Parathyroid adenoma (tissue), 2 donors: ENCODE results near the gene SIRT3.

ENCODE experiments used
- H2AFZ ChIP-seq: fragments of 300-600 bp; sonication (generic); one replicate; pipeline ENCODE4 v1.7.0; 2017; ENCODE audit warnings: antibody characterized with exemption, mild to moderate bottlenecking
- H3K27ac ChIP-seq: fragments of 300-600 bp; sonication (generic); one replicate; pipeline ENCODE4 v1.7.0; 2017
- H3K27me3 ChIP-seq: fragments of 300-600 bp; sonication (generic); one replicate; pipeline ENCODE4 v1.7.0; 2017; ENCODE audit warnings: low read length; ENCODE audit not compliant: control insufficient read depth, insufficient read depth
- H3K36me3 ChIP-seq: fragments of 300-600 bp; sonication (generic); one replicate; pipeline ENCODE4 v1.7.0; 2017; ENCODE audit warnings: low read length; ENCODE audit not compliant: control insufficient read depth, insufficient read depth
- H3K4me1 ChIP-seq: fragments of 300-600 bp; sonication (generic); one replicate; pipeline ENCODE4 v1.7.0; 2017; ENCODE audit warnings: control low read depth
- H3K4me2 ChIP-seq: fragments of 300-600 bp; sonication (generic); one replicate; pipeline ENCODE4 v1.7.0; 2017; ENCODE audit warnings: low read length
- H3K4me3 ChIP-seq: fragments of 300-600 bp; sonication (generic); one replicate; pipeline ENCODE4 v1.7.0; 2017; ENCODE audit warnings: low read depth, low read length
- H3K79me2 ChIP-seq: fragments of 300-600 bp; sonication (generic); one replicate; pipeline ENCODE4 v1.7.0; 2017; ENCODE audit warnings: control low read depth
- H3K9ac ChIP-seq: fragments of 300-600 bp; sonication (generic); one replicate; pipeline ENCODE4 v1.7.0; 2017; ENCODE audit warnings: mild to moderate bottlenecking
- H3K9me3 ChIP-seq: fragments of 300-600 bp; sonication (generic); one replicate; pipeline ENCODE4 v1.7.0; 2017; ENCODE audit warnings: low read length; ENCODE audit not compliant: control insufficient read depth
- TF ChIP-seq, protein P1 (sequence below): fragments of 300-600 bp; sonication (generic); IDR thresholded peaks from one replicate; pipeline ENCODE4 v1.7.0; 2017; ENCODE audit warnings: antibody characterized with exemption, mild to moderate bottlenecking
- donor health status: primary hyperparathyroidism.

Gene SIRT3

DNA sequence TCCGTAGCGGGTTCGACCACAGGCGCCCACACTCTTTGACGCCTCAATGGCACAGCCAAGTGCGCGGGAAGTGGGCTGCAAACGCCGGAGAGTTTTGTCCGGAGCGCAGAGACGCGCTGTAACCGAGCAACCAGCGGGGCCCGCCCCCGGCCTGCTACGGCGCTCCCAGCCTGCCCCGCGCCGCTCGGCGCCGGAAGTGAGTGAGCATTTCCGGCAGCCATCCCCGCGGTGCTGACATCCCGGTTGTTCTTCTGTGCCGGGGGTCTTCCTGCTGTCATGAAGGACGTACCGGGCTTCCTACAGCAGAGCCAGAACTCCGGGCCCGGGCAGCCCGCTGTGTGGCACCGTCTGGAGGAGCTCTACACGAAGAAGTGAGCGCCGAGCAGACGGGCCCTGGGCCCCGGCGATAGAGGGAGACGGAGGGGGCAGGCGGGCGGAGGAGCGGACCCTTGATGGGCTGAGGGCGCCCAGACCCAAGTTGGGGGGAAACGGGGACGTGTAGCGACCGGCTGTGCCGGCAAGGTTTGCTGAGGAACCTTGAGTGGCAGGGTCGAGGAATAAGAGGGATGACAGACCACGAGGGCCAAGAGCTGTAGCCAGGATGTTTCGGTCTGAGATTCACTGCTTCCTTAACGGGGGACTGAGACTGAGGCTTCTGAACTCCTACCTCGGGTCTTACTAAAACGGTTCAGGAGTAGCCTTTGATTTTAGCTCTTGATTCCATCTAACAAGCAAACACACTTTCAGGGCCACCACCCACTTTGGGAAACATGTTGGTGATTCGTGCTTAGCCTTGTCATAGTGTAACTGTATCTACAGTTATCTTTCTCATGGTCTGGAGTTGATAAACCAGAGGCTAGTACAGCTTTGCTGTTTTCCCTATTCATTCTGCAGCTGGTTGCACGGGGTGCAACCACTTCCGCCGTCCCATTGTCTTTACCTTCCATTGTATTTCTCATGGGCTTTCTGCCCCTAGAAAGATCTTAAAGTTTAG, 929 bp upstream of the SIRT3 start, which contains the start of gene PSMD13:
Gene PSMD13, plus strand, starts transcription at position 203 of the 994 bp plus-strand sequence. Its CDS starts 74 bp downstream, at position 277.
- Histone ChIP-seq H3K27ac (peak within 1 kb of the TSS; percentile 97), H3K36me3 (no peaks in the 10 kb centered on the region), H2AFZ (peak within 1 kb of the TSS; percentile 92), H3K9ac (peak within 1 kb of the TSS; percentile 69), H3K9me3 (no peaks in the 10 kb centered on the region), H3K27me3 (no peaks in the 10 kb centered on the region), H3K4me1 (peaks cover 6% of the 10 kb centered on the region), H3K79me2 (peaks cover 12% of the 10 kb centered on the region), H3K4me2 (peak within 1 kb of the TSS; percentile 79), H3K4me3 (peak within 1 kb of the TSS; percentile 74)
- TF ChIP-seq, protein P1, sequence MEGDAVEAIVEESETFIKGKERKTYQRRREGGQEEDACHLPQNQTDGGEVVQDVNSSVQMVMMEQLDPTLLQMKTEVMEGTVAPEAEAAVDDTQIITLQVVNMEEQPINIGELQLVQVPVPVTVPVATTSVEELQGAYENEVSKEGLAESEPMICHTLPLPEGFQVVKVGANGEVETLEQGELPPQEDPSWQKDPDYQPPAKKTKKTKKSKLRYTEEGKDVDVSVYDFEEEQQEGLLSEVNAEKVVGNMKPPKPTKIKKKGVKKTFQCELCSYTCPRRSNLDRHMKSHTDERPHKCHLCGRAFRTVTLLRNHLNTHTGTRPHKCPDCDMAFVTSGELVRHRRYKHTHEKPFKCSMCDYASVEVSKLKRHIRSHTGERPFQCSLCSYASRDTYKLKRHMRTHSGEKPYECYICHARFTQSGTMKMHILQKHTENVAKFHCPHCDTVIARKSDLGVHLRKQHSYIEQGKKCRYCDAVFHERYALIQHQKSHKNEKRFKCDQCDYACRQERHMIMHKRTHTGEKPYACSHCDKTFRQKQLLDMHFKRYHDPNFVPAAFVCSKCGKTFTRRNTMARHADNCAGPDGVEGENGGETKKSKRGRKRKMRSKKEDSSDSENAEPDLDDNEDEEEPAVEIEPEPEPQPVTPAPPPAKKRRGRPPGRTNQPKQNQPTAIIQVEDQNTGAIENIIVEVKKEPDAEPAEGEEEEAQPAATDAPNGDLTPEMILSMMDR, result no peak

DNA sequence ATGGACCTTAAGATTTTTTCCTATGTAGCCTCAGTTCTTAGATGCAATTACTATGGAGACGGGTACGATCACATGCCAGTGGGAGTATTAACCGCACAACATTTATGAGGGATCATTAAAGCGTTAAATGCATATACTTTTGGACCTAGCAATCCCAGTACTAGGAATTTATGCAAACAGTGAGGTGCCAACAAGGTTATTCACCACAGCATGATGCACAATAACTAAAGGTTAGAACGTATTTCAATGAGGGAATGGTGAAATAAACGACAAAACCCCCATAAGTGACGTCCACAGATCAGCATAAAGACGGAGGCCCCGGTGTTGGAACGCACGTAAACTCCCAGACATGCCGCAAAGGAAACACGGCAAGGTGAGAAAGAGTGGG, 539 bp downstream of the SIRT3 start:
- H3K79me2 ChIP-seq, result peaks cover 9% of the 10 kb centered on the region
- TF ChIP-seq, protein P1, result no peak
- H3K4me2 ChIP-seq, result peak overlapping the region; percentile 70
- no peaks in the 10 kb centered on the region for H3K9me3 ChIP-seq
- H2AFZ ChIP-seq, result peak overlapping the region; percentile 78
- H3K27ac ChIP-seq, result peak overlapping the region; percentile 72
- no peaks in the 10 kb centered on the region for H3K36me3 ChIP-seq
- H3K9ac ChIP-seq, result no peak overlapping the region
- H3K4me1 ChIP-seq, result peaks cover 6% of the 10 kb centered on the region
- no peaks in the 10 kb centered on the region for H3K27me3 ChIP-seq
- H3K4me3 ChIP-seq, result peak overlapping the region; percentile 68

DNA sequence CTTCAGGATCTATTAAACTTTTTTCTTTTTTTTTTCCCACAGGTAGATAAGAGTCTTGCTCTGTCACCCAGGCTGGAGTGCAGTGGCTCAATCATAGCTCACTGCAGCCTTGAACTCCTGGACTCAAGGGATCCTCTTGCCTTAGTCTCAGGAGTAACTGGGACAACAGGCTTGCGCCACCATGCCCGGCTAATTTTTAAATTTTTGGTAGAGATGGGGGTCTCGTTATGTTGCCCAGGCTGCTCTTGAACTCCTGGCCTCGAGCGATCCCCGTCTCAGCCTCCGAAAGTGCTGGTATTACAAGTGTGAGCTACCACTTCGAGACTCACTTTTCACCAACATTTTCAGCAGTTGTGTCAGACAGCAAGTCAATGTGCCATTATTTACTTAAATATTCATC, 962 bp downstream of the SIRT3 start:
- Histone ChIP-seq H3K9me3 (no peaks in the 10 kb centered on the region), H3K9ac (no peak overlapping the region), H3K27ac (no peak overlapping the region), H3K36me3 (no peaks in the 10 kb centered on the region), H3K4me2 (peak overlapping the region; percentile 70), H2AFZ (no peak overlapping the region), H3K4me3 (peak overlapping the region; percentile 68), H3K4me1 (peaks cover 6% of the 10 kb centered on the region), H3K79me2 (peaks cover 9% of the 10 kb centered on the region), H3K27me3 (no peaks in the 10 kb centered on the region)
- TF ChIP-seq, protein P1, result no peak

DNA sequence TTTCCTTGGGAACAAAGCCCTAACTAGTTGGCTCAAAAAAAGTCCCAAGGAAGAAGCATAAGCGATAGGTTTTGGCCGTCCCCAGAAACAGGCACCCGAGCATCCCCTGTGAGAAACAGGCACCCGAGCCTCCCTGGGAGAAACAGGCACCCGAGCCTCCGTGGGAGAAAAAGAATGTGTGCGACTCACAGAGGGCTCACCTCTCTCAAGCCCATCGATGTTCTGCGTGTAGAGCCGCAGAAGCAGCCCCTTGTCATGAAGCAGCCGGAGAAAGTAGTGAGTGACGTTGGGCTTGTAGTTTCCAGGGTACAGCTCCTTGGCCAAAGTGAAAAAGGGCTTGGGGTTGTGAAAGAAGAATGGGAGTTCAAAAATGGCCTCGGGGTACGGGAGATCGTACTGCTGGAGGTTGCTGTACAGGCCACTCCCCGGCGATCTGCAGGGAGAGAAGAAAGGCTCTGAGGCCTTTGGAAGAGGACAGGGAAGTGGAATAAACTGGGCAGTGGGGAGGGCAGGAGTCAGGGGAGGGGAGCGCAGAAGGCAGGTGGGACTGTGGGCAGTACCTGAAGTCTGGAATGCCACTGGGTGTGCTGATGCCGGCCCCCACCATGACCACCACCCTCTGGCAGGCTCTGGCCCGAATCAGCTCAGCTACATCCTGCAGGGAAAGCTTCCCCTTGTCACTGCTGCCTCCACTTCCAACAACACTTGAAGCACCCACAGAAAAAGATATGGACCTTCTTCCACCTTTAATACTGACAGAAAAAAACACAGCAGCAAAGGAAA, 3.2 kb downstream of the SIRT3 start:
- H3K9ac ChIP-seq, result no peak overlapping the region
- peaks cover 6% of the 10 kb centered on the region for H3K4me1 ChIP-seq
- no peak overlapping the region for H2AFZ ChIP-seq
- no peak overlapping the region for H3K27ac ChIP-seq
- H3K79me2 ChIP-seq, result peaks cover 7% of the 10 kb centered on the region
- H3K27me3 ChIP-seq, result no peaks in the 10 kb centered on the region
- H3K36me3 ChIP-seq, result no peaks in the 10 kb centered on the region
- no peaks in the 10 kb centered on the region for H3K9me3 ChIP-seq
- H3K4me3 ChIP-seq, result no peak overlapping the region
- TF ChIP-seq, protein P1, result no peak
- H3K4me2 ChIP-seq, result no peak overlapping the region
